DMS 273 (cell line): Measurements from ENCODE around the gene IGF2BP3.
"Not testable (repeated sequence)": the region's sequence is repeated elsewhere in the genome, so short reads cannot be mapped to it uniquely, and the experiment has no call there.

ENCODE experiments used
- DNase-seq: peaks from one replicate; lab custom pipeline; 2025; ENCODE audit not compliant: unreplicated experiment; lab: John Stamatoyannopoulos, UW

The IGF2BP3 gene

GRCh38 chr7:23470330-23471105 lies at the start of gene IGF2BP3:
IGF2BP3 (minus strand) TSS chr7:23470491; CDS start chr7:23470110, 381 bp downstream.
- DNase-seq = peak; percentile 99

GRCh38 chr7:23514755-23515154 lies 44.5 kb upstream of the IGF2BP3 start:
- no peak for DNase-seq

GRCh38 chr7:23513746-23514145 lies 43.5 kb upstream of the IGF2BP3 start:
- DNase-seq = not testable (repeated sequence)

- no peak for DNase-seq
Measured at GRCh38 chr7:23494009-23494408, 23.7 kb upstream of the IGF2BP3 start.

GRCh38 chr7:23491502-23491901 lies 21.2 kb upstream of the IGF2BP3 start:
- no peak for DNase-seq

- DNase-seq = peak; percentile 68
Measured at GRCh38 chr7:23490357-23491135, 20.3 kb upstream of the IGF2BP3 start.

- not testable (repeated sequence) for DNase-seq
Measured at GRCh38 chr7:23488714-23489113, 18.4 kb upstream of the IGF2BP3 start.

- no peak for DNase-seq
Measured at GRCh38 chr7:23487670-23488069, 17.4 kb upstream of the IGF2BP3 start.

GRCh38 chr7:23486002-23486773 lies 15.9 kb upstream of the IGF2BP3 start:
- DNase-seq = no peak

GRCh38 chr7:23482686-23483085 lies 12.4 kb upstream of the IGF2BP3 start:
- no peak for DNase-seq

- no peak for DNase-seq
Measured at GRCh38 chr7:23477962-23478866, 7.9 kb upstream of the IGF2BP3 start.

GRCh38 chr7:23477157-23477499 lies 6.8 kb upstream of the IGF2BP3 start:
- no peak for DNase-seq

- peak; percentile 62 for DNase-seq
Measured at GRCh38 chr7:23476286-23477156, 6.2 kb upstream of the IGF2BP3 start.

- no peak for DNase-seq
Measured at GRCh38 chr7:23475576-23475839, 5.2 kb upstream of the IGF2BP3 start.

GRCh38 chr7:23474829-23475575 lies 4.7 kb upstream of the IGF2BP3 start:
- DNase-seq = peak; percentile 87

- peak; percentile 100 for DNase-seq
Measured at GRCh38 chr7:23474094-23474828, 4.0 kb upstream of the IGF2BP3 start.

- DNase-seq = peak; percentile 90
Measured at GRCh38 chr7:23473844-23474093, 3.5 kb upstream of the IGF2BP3 start.

- peak; percentile 86 for DNase-seq
Measured at GRCh38 chr7:23472956-23473843, 2.9 kb upstream of the IGF2BP3 start.
